ENCODE measurements around the gene INO80C. TPM values are rescaled to one million over a fixed set of nuclear protein-coding genes. Genes with fewer than 3 reads are reported as not detected.

The INO80C gene
- total RNA-seq, 1 experiment from 2014 or later, result 20.5 TPM

DNA sequence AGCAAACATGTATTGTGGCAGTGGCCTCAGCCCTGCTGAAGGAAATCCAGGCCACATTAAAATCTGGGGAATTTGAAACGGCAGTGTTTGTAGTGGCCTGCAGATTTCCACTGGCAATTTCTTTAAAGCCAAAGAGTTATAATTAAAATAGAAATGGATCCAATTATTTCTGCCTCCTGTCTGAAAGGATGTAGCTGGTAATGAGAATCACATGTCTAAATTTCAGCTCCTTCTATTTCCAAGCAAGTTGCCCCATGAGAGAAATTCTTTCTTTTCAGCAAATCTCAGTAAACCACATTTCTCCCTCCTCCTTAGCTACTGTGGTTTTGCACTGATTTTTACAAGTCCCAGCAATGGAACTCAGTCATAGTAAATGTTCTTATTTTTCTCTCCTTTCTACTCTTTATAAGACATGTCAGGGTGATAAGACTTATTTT, 65.2 kb downstream of the INO80C start:
- DNase-seq (ENCODE audit: low read depth), result no peak

DNA sequence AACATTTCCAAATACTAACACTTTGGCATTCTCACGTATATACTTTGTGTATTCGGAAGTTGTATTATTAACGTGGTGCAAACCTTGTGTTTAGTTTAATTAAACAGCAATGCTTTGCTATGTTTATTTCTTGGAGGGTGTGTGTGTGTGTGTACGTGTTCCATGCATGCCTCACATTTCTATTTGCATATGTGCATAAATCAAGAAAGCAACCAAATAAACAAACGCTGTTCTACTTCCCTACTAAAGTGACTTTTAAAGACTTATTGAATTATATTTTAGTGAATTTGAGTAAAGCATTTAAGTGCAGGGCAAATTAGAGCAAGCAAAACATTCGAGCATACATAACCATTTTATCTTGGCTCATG, 66.4 kb downstream of the INO80C start:
- DNase-seq (ENCODE audit: low read depth), result no peak

DNA sequence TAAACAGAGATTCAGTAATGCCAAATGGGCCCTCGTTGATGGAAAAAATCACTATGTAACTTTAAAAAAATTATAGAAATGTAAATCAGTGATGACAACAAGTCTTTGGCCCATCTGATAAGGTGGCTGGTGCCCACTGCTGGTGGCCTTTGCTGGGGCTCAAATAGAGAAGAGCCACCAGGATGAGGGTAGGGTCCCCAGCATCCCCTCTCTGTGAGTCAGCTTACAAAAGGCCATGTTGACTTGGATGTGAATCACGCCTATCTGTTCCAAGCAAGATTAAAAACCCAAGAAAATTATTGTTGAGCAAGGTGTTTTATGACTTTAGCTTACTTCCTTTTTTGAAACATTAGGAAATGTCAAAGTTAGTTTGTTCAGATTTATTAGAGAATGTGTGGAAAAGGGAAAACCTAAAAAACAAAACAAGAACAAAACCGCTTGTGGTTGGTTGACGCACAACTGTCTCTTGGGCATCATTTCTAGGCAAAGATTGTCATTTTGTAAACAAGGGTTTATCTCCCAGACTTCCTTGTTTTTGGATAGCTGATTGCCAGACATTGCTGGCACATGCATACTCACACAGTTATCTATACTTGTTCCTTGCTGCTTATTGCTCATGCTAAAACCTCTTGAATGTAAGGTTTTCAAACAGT, 66.9 kb downstream of the INO80C start:
- no peak for DNase-seq (ENCODE audit: low read depth)

DNA sequence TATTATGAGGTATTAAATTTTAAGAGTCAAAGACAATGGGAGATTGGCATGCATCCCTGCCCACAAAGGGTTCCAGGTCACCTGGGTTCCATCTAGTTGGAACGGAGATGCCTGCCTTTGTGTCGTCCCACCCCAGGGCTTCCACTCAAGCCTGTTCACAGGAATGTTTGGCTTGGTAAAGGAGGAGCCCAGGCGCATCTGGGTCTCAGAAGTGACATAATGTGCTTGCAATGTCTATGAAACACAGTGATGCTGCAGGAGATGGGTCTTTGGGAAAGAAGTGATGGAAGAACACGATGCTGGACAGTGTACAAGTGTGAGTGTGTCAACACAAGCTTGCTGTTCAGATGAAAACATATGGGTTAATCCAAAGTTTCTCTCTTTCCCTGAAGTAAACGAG, 71.0 kb downstream of the INO80C start:
- DNase-seq (ENCODE audit: low read depth), result no peak

DNA sequence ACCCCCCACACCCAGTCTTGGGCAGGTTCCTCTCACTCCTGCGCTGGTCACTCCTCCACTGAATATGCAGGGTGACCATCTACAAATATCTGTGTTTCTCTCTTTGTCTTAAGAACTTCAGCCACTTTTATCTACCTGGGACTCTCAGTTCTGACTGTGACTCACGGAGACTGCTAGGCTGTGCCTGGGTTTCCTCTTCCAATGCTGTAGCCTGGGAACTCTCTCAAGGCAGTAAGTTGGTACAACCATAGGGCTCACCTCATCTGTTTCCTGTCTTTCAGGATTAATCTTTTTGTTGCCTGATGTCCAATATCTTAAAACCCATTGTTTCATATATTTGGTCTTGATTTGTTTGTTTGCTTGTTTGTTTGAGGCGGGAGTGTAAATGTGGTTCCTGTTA, 73.4 kb downstream of the INO80C start:
- no peak for DNase-seq (ENCODE audit: low read depth)

DNA sequence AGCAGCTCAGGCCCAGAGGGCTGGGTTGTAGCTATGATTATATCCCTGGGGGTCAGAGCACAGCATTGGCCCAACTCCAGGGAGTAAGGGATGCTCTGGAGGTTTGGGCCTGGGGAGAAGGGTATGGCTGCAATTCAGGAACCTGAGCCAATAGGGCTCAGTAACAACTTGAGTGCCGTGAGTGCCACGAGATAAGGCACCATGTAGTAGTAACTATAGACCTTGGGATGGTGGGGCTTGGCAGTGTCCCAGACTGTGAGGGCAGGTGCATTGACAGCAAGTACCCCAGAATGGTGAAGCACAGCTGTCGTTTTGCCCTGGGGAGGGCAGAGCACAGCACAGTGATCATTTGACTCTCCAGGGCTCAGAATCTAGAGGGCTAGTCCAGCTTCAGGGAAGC, 75.5 kb downstream of the INO80C start:
- no peak for DNase-seq (ENCODE audit: low read depth)

DNA sequence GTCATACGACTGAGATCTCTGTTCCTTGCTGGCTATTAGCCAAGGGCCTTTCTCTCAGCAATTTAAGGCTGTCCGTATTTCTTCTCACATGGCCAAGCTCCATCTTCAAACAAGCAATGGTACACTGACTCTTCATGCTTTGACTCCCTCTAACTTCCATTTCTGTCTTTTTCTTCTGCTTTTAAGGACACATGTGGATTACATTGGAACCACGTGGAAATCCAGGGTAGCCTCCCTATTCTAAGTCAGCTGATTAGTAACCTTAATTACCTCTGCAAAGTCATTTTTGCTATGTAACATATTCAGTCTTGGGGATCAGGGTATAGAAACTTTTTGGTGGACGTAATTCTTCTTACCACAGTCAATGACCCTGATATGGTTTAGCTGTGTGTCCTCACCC, 79.2 kb downstream of the INO80C start:
- DNase-seq (ENCODE audit: low read depth), result no peak

Small RNA genes lying within 50 kb of the gene (small RNA-seq; reads per million reads assigned to genes)
- gene AC007998.5, result not detected

Other genes with a start within 250 kb of the INO80C start
- 2.8 and 6.3 TPM in 2 replicates for gene ZSCAN30, start 207.7 kb downstream of the INO80C start, total RNA-seq (2014; rRNA removed; shearing (Covaris generic))
- 20.7 and 21.1 TPM in 2 replicates for gene ZNF24, start 153.5 kb downstream of the INO80C start, total RNA-seq (2014; rRNA removed; shearing (Covaris generic))
- not detected in 2 replicates for gene ZNF396, start 120.6 kb downstream of the INO80C start, total RNA-seq (2014; rRNA removed; shearing (Covaris generic))
- 53.5 and 59.5 TPM in 2 replicates for gene GALNT1, start 83.8 kb upstream of the INO80C start, total RNA-seq (2014; rRNA removed; shearing (Covaris generic))

All from HT1080 (cell line).